ENCODE measurements around the gene KYNU.
"Not testable (repeated sequence)": the region's sequence is repeated elsewhere in the genome, so short reads cannot be mapped to it uniquely, and the experiment has no call there.

The KYNU gene

GRCh38 chr2:143068509-143068908, 191.0 kb downstream of the KYNU start:
- TF ChIP-seq CTCF (conservative IDR thresholded peaks at IDR 0.05; ENCODE audit: low read depth, low read length): no peak
- Histone ChIP-seq H3K27me3 (ENCODE audit: insufficient read depth, low read depth) (no peaks in the 10 kb centered on the region), H3K4me2 (no peak overlapping the region), H3K4me3 (IDR thresholded peaks at IDR 0.05; ENCODE audit: insufficient read depth, low read depth, low read length) (no peak overlapping the region), H3K36me3 (ENCODE audit: insufficient read depth) (no peaks in the 10 kb centered on the region), H2AFZ (ENCODE audit: low read depth) (no peak overlapping the region), H3K9ac (no peak overlapping the region), H3K27ac (no peak overlapping the region), H3K79me2 (ENCODE audit: insufficient read depth, low read depth) (no peaks in the 10 kb centered on the region), H4K20me1 (ENCODE audit: insufficient read depth) (no peaks in the 10 kb centered on the region), H3K4me1 (ENCODE audit: low read depth, poor library complexity, severe bottlenecking) (no peaks in the 10 kb centered on the region)

GRCh38 chr2:143070704-143071103, 193.2 kb downstream of the KYNU start:
- no peaks in the 10 kb centered on the region for H3K36me3 ChIP-seq (ENCODE audit: insufficient read depth)
- H3K4me2 ChIP-seq: no peak overlapping the region
- TF ChIP-seq CTCF (conservative IDR thresholded peaks at IDR 0.05; ENCODE audit: low read depth, low read length): no peak
- H3K79me2 ChIP-seq (ENCODE audit: insufficient read depth, low read depth): no peaks in the 10 kb centered on the region
- H4K20me1 ChIP-seq (ENCODE audit: insufficient read depth): no peaks in the 10 kb centered on the region
- H3K4me1 ChIP-seq (ENCODE audit: low read depth, poor library complexity, severe bottlenecking): no peaks in the 10 kb centered on the region
- H3K27ac ChIP-seq: no peak overlapping the region
- no peak overlapping the region for H3K9ac ChIP-seq
- H3K27me3 ChIP-seq (ENCODE audit: insufficient read depth, low read depth): no peaks in the 10 kb centered on the region
- H3K4me3 ChIP-seq (IDR thresholded peaks at IDR 0.05; ENCODE audit: insufficient read depth, low read depth, low read length): no peak overlapping the region
- H2AFZ ChIP-seq (ENCODE audit: low read depth): no peak overlapping the region

GRCh38 chr2:143071185-143071876, 193.9 kb downstream of the KYNU start:
- Histone ChIP-seq H2AFZ (ENCODE audit: low read depth) (no peak overlapping the region), H3K4me2 (no peak overlapping the region)
- TF ChIP-seq CTCF (conservative IDR thresholded peaks at IDR 0.05; ENCODE audit: low read depth, low read length): no peak

GRCh38 chr2:143074913-143075312, 197.4 kb downstream of the KYNU start:
- H4K20me1 ChIP-seq (ENCODE audit: insufficient read depth); H3K27me3 ChIP-seq (ENCODE audit: insufficient read depth, low read depth); H3K9ac ChIP-seq; H3K4me3 ChIP-seq (IDR thresholded peaks at IDR 0.05; ENCODE audit: insufficient read depth, low read depth, low read length); H3K4me1 ChIP-seq (ENCODE audit: low read depth, poor library complexity, severe bottlenecking); H3K27ac ChIP-seq; H2AFZ ChIP-seq (ENCODE audit: low read depth); H3K79me2 ChIP-seq (ENCODE audit: insufficient read depth, low read depth); H3K36me3 ChIP-seq (ENCODE audit: insufficient read depth); H3K4me2 ChIP-seq: not testable (repeated sequence)

More at GRCh38 chr2:143071185-143071876, 193.9 kb downstream of the KYNU start:
- Histone ChIP-seq H3K9ac (no peak overlapping the region), H4K20me1 (ENCODE audit: insufficient read depth) (no peaks in the 10 kb centered on the region), H3K4me1 (ENCODE audit: low read depth, poor library complexity, severe bottlenecking) (no peaks in the 10 kb centered on the region), H3K27ac (no peak overlapping the region), H3K79me2 (ENCODE audit: insufficient read depth, low read depth) (no peaks in the 10 kb centered on the region), H3K27me3 (ENCODE audit: insufficient read depth, low read depth) (no peaks in the 10 kb centered on the region), H3K36me3 (ENCODE audit: insufficient read depth) (no peaks in the 10 kb centered on the region), H3K4me3 (IDR thresholded peaks at IDR 0.05; ENCODE audit: insufficient read depth, low read depth, low read length) (no peak overlapping the region)

- Histone ChIP-seq H3K4me1 (ENCODE audit: low read depth, poor library complexity, severe bottlenecking) (no peaks in the 10 kb centered on the region), H3K27ac (no peak overlapping the region), H3K27me3 (ENCODE audit: insufficient read depth, low read depth) (no peaks in the 10 kb centered on the region), H2AFZ (ENCODE audit: low read depth) (no peak overlapping the region), H4K20me1 (ENCODE audit: insufficient read depth) (no peaks in the 10 kb centered on the region), H3K4me2 (no peak overlapping the region), H3K4me3 (IDR thresholded peaks at IDR 0.05; ENCODE audit: insufficient read depth, low read depth, low read length) (no peak overlapping the region), H3K9ac (no peak overlapping the region), H3K79me2 (ENCODE audit: insufficient read depth, low read depth) (no peaks in the 10 kb centered on the region), H3K36me3 (ENCODE audit: insufficient read depth) (no peaks in the 10 kb centered on the region)
- no peak for TF ChIP-seq CTCF (conservative IDR thresholded peaks at IDR 0.05; ENCODE audit: low read depth, low read length)
Measured at GRCh38 chr2:143075711-143076110, 198.2 kb downstream of the KYNU start.

Measured in KMS-11 (cell line).